B cell (primary cell): ENCODE measurements around the gene CASK.

ENCODE experiments used
- CTCF ChIP-seq: fragments of 200-600 bp; IDR thresholded peaks from one replicate; pipeline ENCODE4 v1.8.0; 2022; ENCODE audit warnings: antibody characterized with exemption, mild to moderate bottlenecking
- EZH2 ChIP-seq: IDR thresholded peaks from 2 replicates; pipeline ENCODE4 v1.6.1; 2012; ENCODE audit warnings: borderline replicate concordance, low read depth, mild to moderate bottlenecking, moderate library complexity, low read length; ENCODE audit not compliant: insufficient read depth, poor library complexity, severe bottlenecking

DNA sequence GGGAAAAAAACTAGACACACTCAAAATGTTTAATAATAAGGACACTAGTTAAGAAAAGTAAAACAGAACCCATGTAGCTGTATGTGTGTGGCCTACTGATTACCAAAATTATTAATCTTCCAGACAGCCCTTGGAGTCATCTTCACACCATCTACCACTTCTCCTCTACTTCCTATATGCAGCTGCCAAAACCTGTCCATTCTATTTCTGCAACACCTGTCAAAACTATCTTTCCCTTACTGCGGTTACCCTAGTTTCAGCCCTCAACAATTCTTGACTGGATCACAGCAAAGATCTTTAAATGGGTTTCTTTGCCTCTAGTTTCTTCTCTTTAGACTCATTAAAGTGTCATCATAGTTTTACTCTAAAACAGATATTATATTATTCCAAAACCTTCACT is 126.8 kb downstream of the CASK start:
- TF ChIP-seq CTCF (no peak), EZH2 (no peak)
